Suprapubic skin (tissue), 4 donors: ENCODE results near the gene CD180. TPM values are rescaled to one million over a fixed set of nuclear protein-coding genes. Genes with fewer than 3 reads are reported as not detected.

ENCODE experiments used
- DNase-seq, 2 donors: peaks; one replicate each; pipeline ENCODE4 v3.0.0-alpha.2; 2019; ENCODE audit warnings: low spot score in 2 of 2
- H3K27ac ChIP-seq: fragments of 200-600 bp; sonication (generic); one replicate; pipeline ENCODE4 v1.5.1; 2019
- H3K27me3 ChIP-seq: fragments of 200-600 bp; sonication (generic); one replicate; pipeline ENCODE4 v1.5.1; 2019
- H3K36me3 ChIP-seq: fragments of 200-600 bp; sonication (generic); one replicate; pipeline ENCODE4 v1.5.1; 2019
- H3K4me1 ChIP-seq: fragments of 200-600 bp; sonication (generic); one replicate; pipeline ENCODE4 v1.5.1; 2019
- H3K4me3 ChIP-seq: fragments of 200-600 bp; sonication (generic); one replicate; pipeline ENCODE4 v1.5.1; 2019; ENCODE audit warnings: mild to moderate bottlenecking
- H3K9me3 ChIP-seq: fragments of 200-600 bp; sonication (generic); one replicate; pipeline ENCODE4 v1.5.1; 2019
- EP300 ChIP-seq: sonication (generic); formaldehyde crosslinking; IDR thresholded peaks from one replicate; pipeline ENCODE4 v1.6.1; 2017; ENCODE audit warnings: antibody characterized with exemption
- POLR2A ChIP-seq, 2 donors: fragments of 450-650 bp; IDR thresholded peaks; one replicate each; pipeline ENCODE4 v1.6.1; 2017; ENCODE audit warnings: antibody characterized with exemption in 2 of 2, mild to moderate bottlenecking in 2 of 2, moderate library complexity in 2 of 2
- POLR2AphosphoS5 ChIP-seq, 3 donors: sonication (generic); formaldehyde crosslinking; IDR thresholded peaks; one replicate each; pipeline ENCODE4 v1.6.1; 2017; ENCODE audit warnings: antibody characterized with exemption in 3 of 3
- WGBS: methylation state at CpG from one replicate; pipeline ENCODE4 v1.1.5; 2018; 5-methylcytosine and 5-hydroxymethylcytosine counted together
- total RNA-seq, 4 donors: library from RNA; depleted of rRNA; stranded (reverse); fragments of >200 nt; gene quantifications; one replicate each; pipeline ENCODE4 v1.1.0, GENCODE V29; 2016
- TF ChIP-seq, protein P1 (sequence below), 2 donors: fragments of 200-600 bp in 1 of 2; fragments of 450-650 bp in 1 of 2; sonication (generic) in 1 of 2; IDR thresholded peaks; one replicate each; pipeline ENCODE4 v1.5.1; 2016 to 2019; ENCODE audit warnings: antibody characterized with exemption in 2 of 2, mild to moderate bottlenecking in 1 of 2, moderate library complexity in 1 of 2

CD180 gene
- total RNA-seq: under 1 TPM in 3 of 4 donors, not detected in 1; 0.11 to 0.32 (median 0.18) TPM

DNA sequence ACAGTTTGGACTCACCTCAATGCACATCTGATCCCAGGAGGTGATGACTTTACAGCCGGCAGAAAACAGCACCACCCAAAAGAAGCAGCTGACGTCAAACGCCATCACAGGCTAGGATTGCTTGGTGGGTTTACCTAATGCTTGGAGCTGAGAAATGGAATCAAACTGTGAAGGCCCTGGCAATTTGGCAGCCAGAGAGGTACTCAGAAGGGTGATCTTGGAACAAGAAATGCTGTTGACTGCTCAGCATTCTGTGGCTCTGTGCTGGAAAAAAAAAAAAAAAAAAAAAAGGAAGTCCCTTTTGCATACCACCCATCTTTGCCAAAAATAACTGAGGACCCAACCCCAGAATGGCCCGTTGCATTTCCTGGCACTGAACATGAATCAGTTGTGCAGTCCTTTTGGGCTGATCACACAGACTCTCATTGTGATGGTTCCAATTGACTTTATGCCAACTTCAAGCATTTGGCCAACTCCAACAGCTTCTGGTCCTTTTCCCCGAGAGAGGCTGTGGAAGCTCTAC is at the start of gene CD180:
Gene CD180 (minus strand): TSS at position 263 of the 523 bp plus-strand sequence. CDS start 158 bp downstream, at position 105.
- WGBS: 42% methylated on average over 5 of the region's 5 CpGs
- H3K4me1 ChIP-seq: peaks cover 10% of the 10 kb centered on the region
- H3K27ac ChIP-seq: no peak within 1 kb of the TSS
- TF ChIP-seq POLR2A (IDR thresholded peaks at IDR 0.05) (no peak), POLR2AphosphoS5 (IDR thresholded peaks at IDR 0.05) (no peak), EP300 (no peak)
- TF ChIP-seq, protein P1, sequence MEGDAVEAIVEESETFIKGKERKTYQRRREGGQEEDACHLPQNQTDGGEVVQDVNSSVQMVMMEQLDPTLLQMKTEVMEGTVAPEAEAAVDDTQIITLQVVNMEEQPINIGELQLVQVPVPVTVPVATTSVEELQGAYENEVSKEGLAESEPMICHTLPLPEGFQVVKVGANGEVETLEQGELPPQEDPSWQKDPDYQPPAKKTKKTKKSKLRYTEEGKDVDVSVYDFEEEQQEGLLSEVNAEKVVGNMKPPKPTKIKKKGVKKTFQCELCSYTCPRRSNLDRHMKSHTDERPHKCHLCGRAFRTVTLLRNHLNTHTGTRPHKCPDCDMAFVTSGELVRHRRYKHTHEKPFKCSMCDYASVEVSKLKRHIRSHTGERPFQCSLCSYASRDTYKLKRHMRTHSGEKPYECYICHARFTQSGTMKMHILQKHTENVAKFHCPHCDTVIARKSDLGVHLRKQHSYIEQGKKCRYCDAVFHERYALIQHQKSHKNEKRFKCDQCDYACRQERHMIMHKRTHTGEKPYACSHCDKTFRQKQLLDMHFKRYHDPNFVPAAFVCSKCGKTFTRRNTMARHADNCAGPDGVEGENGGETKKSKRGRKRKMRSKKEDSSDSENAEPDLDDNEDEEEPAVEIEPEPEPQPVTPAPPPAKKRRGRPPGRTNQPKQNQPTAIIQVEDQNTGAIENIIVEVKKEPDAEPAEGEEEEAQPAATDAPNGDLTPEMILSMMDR (IDR thresholded peaks at IDR 0.05): no peak
- H3K4me3 ChIP-seq: no peak within 1 kb of the TSS
- H3K27me3 ChIP-seq: no peaks in the 10 kb centered on the region
- no peak for DNase-seq
- no peaks in the 10 kb centered on the region for H3K36me3 ChIP-seq
- no peaks in the 10 kb centered on the region for H3K9me3 ChIP-seq

GRCh38 chr5:67246108-67246507 is 49.5 kb upstream of the CD180 start:
- DNase-seq: no peak
- TF ChIP-seq POLR2AphosphoS5 (IDR thresholded peaks at IDR 0.05): no peak
- TF ChIP-seq, protein P1 (IDR thresholded peaks at IDR 0.05): peak; percentile 51 to 90

GRCh38 chr5:67245259-67245846 is 48.8 kb upstream of the CD180 start:
- TF ChIP-seq POLR2A (IDR thresholded peaks at IDR 0.05) (no peak), EP300 (no peak), POLR2AphosphoS5 (IDR thresholded peaks at IDR 0.05) (no peak)
- TF ChIP-seq, protein P1 (IDR thresholded peaks at IDR 0.05): no peak
- H3K27me3 ChIP-seq: no peaks in the 10 kb centered on the region
- H3K36me3 ChIP-seq: no peaks in the 10 kb centered on the region
- H3K4me1 ChIP-seq: peaks cover 42% of the 10 kb centered on the region
- no peaks in the 10 kb centered on the region for H3K9me3 ChIP-seq
- 69% methylated on average over 3 of the region's 3 CpGs for WGBS
- no peak for DNase-seq
- H3K4me3 ChIP-seq: no peak overlapping the region
- H3K27ac ChIP-seq: peak overlapping the region; percentile 37

More at GRCh38 chr5:67246108-67246507, 49.5 kb upstream of the CD180 start:
- H3K4me3 ChIP-seq: no peak overlapping the region
- peaks cover 42% of the 10 kb centered on the region for H3K4me1 ChIP-seq
- 1% methylated on average over 2 of the region's 2 CpGs for WGBS
- no peaks in the 10 kb centered on the region for H3K36me3 ChIP-seq
- no peaks in the 10 kb centered on the region for H3K9me3 ChIP-seq
- H3K27ac ChIP-seq: peak overlapping the region; percentile 37
- H3K27me3 ChIP-seq: no peaks in the 10 kb centered on the region

GRCh38 chr5:67244345-67244793 is 47.8 kb upstream of the CD180 start:
- DNase-seq: no peak
- H3K9me3 ChIP-seq: no peaks in the 10 kb centered on the region
- peaks cover 39% of the 10 kb centered on the region for H3K4me1 ChIP-seq
- H3K4me3 ChIP-seq: no peak overlapping the region
- H3K27me3 ChIP-seq: no peaks in the 10 kb centered on the region
- H3K36me3 ChIP-seq: no peaks in the 10 kb centered on the region
- WGBS: 74% methylated on average over 3 of the region's 3 CpGs
- H3K27ac ChIP-seq: no peak overlapping the region
- TF ChIP-seq EP300: no peak
- TF ChIP-seq POLR2AphosphoS5 (IDR thresholded peaks at IDR 0.05): no peak
- TF ChIP-seq POLR2A (IDR thresholded peaks at IDR 0.05): no peak
- TF ChIP-seq, protein P1 (IDR thresholded peaks at IDR 0.05): no peak

DNA sequence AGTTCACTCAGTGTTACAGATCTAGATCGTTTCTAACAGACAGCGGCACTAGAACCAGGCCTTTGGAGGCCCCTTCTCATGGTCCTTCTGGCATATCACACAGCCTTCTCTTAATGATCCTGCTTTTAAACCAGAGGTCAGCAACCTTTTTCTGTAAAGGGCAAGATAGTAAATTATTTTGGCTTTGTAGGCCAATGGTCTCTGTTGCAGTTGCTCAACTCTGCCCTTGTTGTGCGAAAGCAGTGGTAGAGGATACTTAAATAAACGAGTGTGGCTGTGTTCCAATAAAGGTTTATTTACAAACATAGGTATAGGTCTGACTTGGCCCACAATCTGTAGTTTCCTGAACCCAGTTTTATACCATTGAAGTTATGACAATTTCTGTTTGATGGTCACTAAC is 47.3 kb upstream of the CD180 start:
- no peaks in the 10 kb centered on the region for H3K36me3 ChIP-seq
- H3K4me1 ChIP-seq: peaks cover 35% of the 10 kb centered on the region

More for the DNA sequence above, 47.3 kb upstream of the CD180 start:
- no peak for DNase-seq
- Histone ChIP-seq H3K9me3 (no peaks in the 10 kb centered on the region), H3K27me3 (no peaks in the 10 kb centered on the region), H3K4me3 (no peak overlapping the region), H3K27ac (no peak overlapping the region)
- no peak for TF ChIP-seq POLR2A (IDR thresholded peaks at IDR 0.05)
- TF ChIP-seq, protein P1 (IDR thresholded peaks at IDR 0.05): no peak
- no peak for TF ChIP-seq POLR2AphosphoS5 (IDR thresholded peaks at IDR 0.05)
- TF ChIP-seq EP300: no peak
- WGBS: 93% methylated on average over 4 of the region's 4 CpGs
